HCT116 (cell line): ENCODE data around the gene ACKR3. TPM values are rescaled to one million over a fixed set of nuclear protein-coding genes. Genes with fewer than 3 reads are reported as not detected.

Source experiments
- ATAC-seq: fragments of 200-7000 bp; cut with Tn5 transposase; 2 replicates; pipeline ENCODE4 v1.9.1; 2020; ENCODE audit warnings: mild to moderate bottlenecking, moderate library complexity
- BruUV-seq: library from RNA; stranded (reverse); fragments of 400-500 nt; replicated peaks from 2 replicates; lab custom pipeline; 2021; lab: Mats Ljungman, UMichigan
- CTCF ChIA-PET: fragments of 300-600 bp; sonication (Branson Sonifier 250); formaldehyde crosslinking; loops from one replicate; lab custom pipeline; 2021; ENCODE audit warnings: antibody characterized with exemption; lab: Charles Lee
- POLR2A ChIA-PET: fragments of 300-600, 350-600 bp; sonication (Branson Sonifier 250); formaldehyde crosslinking; loops from one replicate; lab custom pipeline; 2021; ENCODE audit warnings: antibody characterized with exemption; lab: Charles Lee
- RAD21 ChIA-PET, 2 experiments: fragments of 300-600 bp; sonication (Branson Sonifier 250); formaldehyde crosslinking; loops; one replicate each; lab custom pipeline; 2023; ENCODE audit warnings: low total read pairs in 2 of 2; ENCODE audit not compliant: uncharacterized antibody in 2 of 2, unreplicated experiment in 2 of 2, low non-redundant PET in 1 of 2; lab: Charles Lee
- DNase-seq: peaks from one replicate; pipeline ENCODE4 v3.0.0-alpha.2; 2010; ENCODE audit warnings: low read depth, low spot score
- H2AFZ ChIP-seq: fragments of 200-600 bp; shearing (Covaris generic), sonication (generic); 2 replicates; pipeline ENCODE4 v1.6.1; 2017; ENCODE audit warnings: low read depth, mixed run types, mixed read lengths, antibody characterized with exemption, low read length; ENCODE audit not compliant: poor library complexity, severe bottlenecking
- H3K27ac ChIP-seq: 2 replicates; pipeline ENCODE4 v1.5.1; 2012; ENCODE audit warnings: low read depth, low read length
- H3K27me3 ChIP-seq: fragments of 200-600 bp; sonication (generic); 2 replicates; pipeline ENCODE4 v1.6.1; 2016; ENCODE audit warnings: mixed run types, low read length, mixed read lengths; ENCODE audit not compliant: insufficient read depth
- H3K36me3 ChIP-seq, 2 experiments: fragments of 200-500 bp in 1 of 2; fragments of 200-600 bp in 1 of 2; sonication (Bioruptor generic) in 1 of 2; sonication (generic) in 1 of 2; 2 replicates each; pipeline versions ENCODE4 v1.5.1 to v1.6.1; 2014 to 2016; ENCODE audit warnings: low read length in 2 of 2, inconsistent platforms in 1 of 2, mixed read lengths in 1 of 2, mixed run types in 1 of 2; ENCODE audit not compliant: insufficient read depth in 2 of 2, control insufficient read depth in 1 of 2
- H3K4me1 ChIP-seq, 2 experiments: fragments of 200-600 bp in 1 of 2; sonication (generic) in 1 of 2; 2 replicates each; pipeline versions ENCODE4 v1.5.1 to v1.6.1; 2012 to 2017; ENCODE audit warnings: low read length in 2 of 2, inconsistent platforms in 1 of 2, mild to moderate bottlenecking in 1 of 2, mixed read lengths in 1 of 2, mixed run types in 1 of 2, moderate library complexity in 1 of 2; ENCODE audit not compliant: insufficient read depth in 2 of 2, control insufficient read depth in 1 of 2
- H3K4me2 ChIP-seq: fragments of 200-600 bp; sonication (generic); 2 replicates; pipeline ENCODE4 v1.6.1; 2017; ENCODE audit warnings: mixed run types, low read length, mixed read lengths
- H3K4me3 ChIP-seq, 2 experiments: fragments of 200-600 bp in 1 of 2; sonication (generic) in 1 of 2; replicated peaks in 1 of 2; 2 replicates each; pipeline ENCODE4 v1.5.1; 2011 to 2016; ENCODE audit warnings: low read length in 2 of 2, control low read depth in 1 of 2, low read depth in 1 of 2, mild to moderate bottlenecking in 1 of 2, mixed read lengths in 1 of 2, mixed run types in 1 of 2
- H3K79me2 ChIP-seq: fragments of 200-600 bp; sonication (generic); 2 replicates; pipeline ENCODE4 v1.6.1; 2017; ENCODE audit warnings: mild to moderate bottlenecking, mixed run types, low read length, moderate library complexity, mixed read lengths; ENCODE audit not compliant: insufficient read depth
- H3K9ac ChIP-seq: fragments of 200-600 bp; sonication (generic); 2 replicates; pipeline ENCODE4 v1.6.1; 2016; ENCODE audit warnings: low read length, mixed read lengths
- H3K9me2 ChIP-seq: fragments of 200-600 bp; sonication (generic), shearing (Covaris generic); 2 replicates; pipeline ENCODE4 v1.6.1; 2017; ENCODE audit warnings: mixed run types, mild to moderate bottlenecking, moderate library complexity; ENCODE audit not compliant: insufficient read depth
- H3K9me3 ChIP-seq, 2 experiments: fragments of 200-500 bp in 1 of 2; fragments of 200-600 bp in 1 of 2; sonication (Bioruptor generic) in 1 of 2; sonication (generic) in 1 of 2; 2 replicates each; pipeline ENCODE4 v1.6.1; 2014 to 2017; ENCODE audit warnings: low read length in 2 of 2, mixed read lengths in 2 of 2, inconsistent platforms in 1 of 2, low read depth in 1 of 2, mild to moderate bottlenecking in 1 of 2, mixed run types in 1 of 2, moderate library complexity in 1 of 2; ENCODE audit not compliant: control insufficient read depth in 1 of 2, insufficient read depth in 1 of 2
- H4K20me1 ChIP-seq: fragments of 200-600 bp; sonication (generic), shearing (Covaris generic); 2 replicates; pipeline ENCODE4 v1.6.1; 2017; ENCODE audit warnings: mixed run types, mild to moderate bottlenecking, moderate library complexity; ENCODE audit not compliant: insufficient read depth
- CBX3 ChIP-seq: IDR thresholded peaks from 2 replicates; pipeline ENCODE4 v1.6.1; 2012; ENCODE audit warnings: low read depth
- CEBPB ChIP-seq: IDR thresholded peaks from 2 replicates; pipeline ENCODE4 v1.6.1; 2012; ENCODE audit warnings: low read depth
- EGR1 ChIP-seq: IDR thresholded peaks from 2 replicates; pipeline ENCODE4 v1.6.1; 2012; ENCODE audit warnings: low read depth
- ELF1 ChIP-seq: IDR thresholded peaks from 2 replicates; pipeline ENCODE4 v1.6.1; 2012; ENCODE audit warnings: low read depth, borderline replicate concordance
- EZH2 ChIP-seq: fragments of 200-600 bp; sonication (generic); IDR thresholded peaks from 2 replicates; pipeline ENCODE4 v1.6.1; 2017; ENCODE audit warnings: antibody characterized with exemption, mixed run types
- EZH2phosphoT487 ChIP-seq: fragments of 200-600 bp; IDR thresholded peaks from 2 replicates; pipeline ENCODE4 v1.6.1; 2018; ENCODE audit warnings: antibody characterized with exemption, borderline replicate concordance
- FOSL1 ChIP-seq: IDR thresholded peaks from 2 replicates; pipeline ENCODE4 v1.6.1; 2012; ENCODE audit warnings: low read depth
- POLR2AphosphoS5 ChIP-seq: IDR thresholded peaks from 2 replicates; pipeline ENCODE4 v1.6.1; 2011; ENCODE audit warnings: mild to moderate bottlenecking, low read depth, low read length, moderate library complexity
- RAD21 ChIP-seq: IDR thresholded peaks from 2 replicates; pipeline ENCODE4 v1.6.1; 2012; ENCODE audit warnings: low read depth, mild to moderate bottlenecking
- SIN3A ChIP-seq: IDR thresholded peaks from 2 replicates; pipeline ENCODE4 v1.6.1; 2012; ENCODE audit warnings: low read depth
- SRF ChIP-seq: IDR thresholded peaks from 2 replicates; pipeline ENCODE4 v1.6.1; 2012; ENCODE audit warnings: low read depth
- TCF7L2 ChIP-seq: IDR thresholded peaks from 2 replicates; pipeline ENCODE4 v1.7.0; 2011; ENCODE audit warnings: borderline replicate concordance, inconsistent platforms; ENCODE audit not compliant: insufficient read depth, insufficient read length; ENCODE audit errors: extremely low read depth
- ZBTB33 ChIP-seq: IDR thresholded peaks from 2 replicates; pipeline ENCODE4 v1.6.1; 2011; ENCODE audit warnings: mild to moderate bottlenecking, low read length, moderate library complexity; ENCODE audit not compliant: insufficient replicate concordance; ENCODE audit errors: extremely low read depth
- ZFX ChIP-seq: fragments of 450-650 bp; IDR thresholded peaks from 2 replicates; pipeline ENCODE4 v1.6.1; 2017
- ZNF274 ChIP-seq: fragments of 200-500 bp; sonication (Bioruptor generic); IDR thresholded peaks from 2 replicates; pipeline ENCODE4 v1.6.1; 2014; ENCODE audit warnings: mild to moderate bottlenecking, low read depth, low read length, inconsistent platforms
- intact Hi-C: fragments of 100-400 bp; cut with micrococcal nuclease; formaldehyde crosslinking; loops from 2 replicates; pipeline ENCODE4 v1.10.0; 2022
- total RNA-seq: library from RNA; stranded (reverse); gene quantifications from one replicate; pipeline ENCODE4 v1.2.1, GENCODE V29; 2021; ENCODE audit not compliant: unreplicated experiment
- TF ChIP-seq, protein P1 (sequence below), 3 experiments: fragments of 200-600 bp in 1 of 3; sonication (generic) in 1 of 3; IDR thresholded peaks in 2 of 3; conservative IDR thresholded peaks in 1 of 3; 2 replicates each; pipeline ENCODE4 v1.5.1; 2012 to 2017; ENCODE audit warnings: low read depth in 2 of 3, low read length in 2 of 3, antibody characterized with exemption in 1 of 3, borderline replicate concordance in 1 of 3, control low read depth in 1 of 3, mild to moderate bottlenecking in 1 of 3, mixed read lengths in 1 of 3, mixed run types in 1 of 3, moderate library complexity in 1 of 3; ENCODE audit not compliant: insufficient read depth in 1 of 3
- TF ChIP-seq, protein P2 (sequence below): IDR thresholded peaks from 2 replicates; pipeline ENCODE4 v1.6.1; 2012; ENCODE audit warnings: low read depth

The ACKR3 gene
- total RNA-seq, 1 experiment from 2014 or later: 0.20 TPM

DNA sequence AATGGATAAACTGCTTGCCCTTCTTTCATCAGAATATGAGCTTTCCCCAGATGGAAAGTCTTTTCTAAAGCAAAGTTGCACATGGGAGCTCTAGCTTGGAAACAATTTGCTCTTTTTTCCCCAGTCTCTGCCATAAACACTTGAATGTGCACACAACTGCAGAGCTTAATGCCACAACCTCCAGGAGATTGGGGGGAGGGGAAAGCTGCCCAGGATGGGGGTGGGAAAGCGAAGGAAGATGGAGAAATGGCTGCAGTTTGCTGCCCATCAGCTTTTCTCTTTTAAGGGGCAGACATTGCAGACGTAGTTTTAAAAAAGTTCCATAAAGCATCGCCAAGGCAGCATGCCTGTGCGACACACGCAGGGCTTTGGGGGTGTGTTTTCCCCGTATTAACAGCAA lies 1.5 kb downstream of the ACKR3 start:
- ChIA-PET RAD21 (no interaction called here), POLR2A (no interaction called here), CTCF (interaction anchor here (1.8 kb wide), 1 partner anchor 9 kb away, joined by 8 read pairs; no protein-coding TSS in a partner anchor)
- no peak overlapping the region for H3K27ac ChIP-seq
- TF ChIP-seq ZFX (no peak), POLR2AphosphoS5 (no peak), CBX3 (no peak), ZNF274 (no peak), ZBTB33 (no peak), TCF7L2 (no peak), EGR1 (no peak), SRF (no peak), CEBPB (no peak), EZH2 (no peak), SIN3A (no peak), RAD21 (no peak), FOSL1 (no peak), EZH2phosphoT487 (no peak), ELF1 (no peak)
- TF ChIP-seq, protein P1, sequence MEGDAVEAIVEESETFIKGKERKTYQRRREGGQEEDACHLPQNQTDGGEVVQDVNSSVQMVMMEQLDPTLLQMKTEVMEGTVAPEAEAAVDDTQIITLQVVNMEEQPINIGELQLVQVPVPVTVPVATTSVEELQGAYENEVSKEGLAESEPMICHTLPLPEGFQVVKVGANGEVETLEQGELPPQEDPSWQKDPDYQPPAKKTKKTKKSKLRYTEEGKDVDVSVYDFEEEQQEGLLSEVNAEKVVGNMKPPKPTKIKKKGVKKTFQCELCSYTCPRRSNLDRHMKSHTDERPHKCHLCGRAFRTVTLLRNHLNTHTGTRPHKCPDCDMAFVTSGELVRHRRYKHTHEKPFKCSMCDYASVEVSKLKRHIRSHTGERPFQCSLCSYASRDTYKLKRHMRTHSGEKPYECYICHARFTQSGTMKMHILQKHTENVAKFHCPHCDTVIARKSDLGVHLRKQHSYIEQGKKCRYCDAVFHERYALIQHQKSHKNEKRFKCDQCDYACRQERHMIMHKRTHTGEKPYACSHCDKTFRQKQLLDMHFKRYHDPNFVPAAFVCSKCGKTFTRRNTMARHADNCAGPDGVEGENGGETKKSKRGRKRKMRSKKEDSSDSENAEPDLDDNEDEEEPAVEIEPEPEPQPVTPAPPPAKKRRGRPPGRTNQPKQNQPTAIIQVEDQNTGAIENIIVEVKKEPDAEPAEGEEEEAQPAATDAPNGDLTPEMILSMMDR (IDR thresholded peaks at IDR 0.05 in 2 of 3, conservative IDR thresholded peaks at IDR 0.05 in 1 of 3; ENCODE audit: borderline replicate concordance in 1 of 3, insufficient read depth in 1 of 3, low read depth in 2 of 3, low read length in 2 of 3): no peak
- TF ChIP-seq, protein P2, sequence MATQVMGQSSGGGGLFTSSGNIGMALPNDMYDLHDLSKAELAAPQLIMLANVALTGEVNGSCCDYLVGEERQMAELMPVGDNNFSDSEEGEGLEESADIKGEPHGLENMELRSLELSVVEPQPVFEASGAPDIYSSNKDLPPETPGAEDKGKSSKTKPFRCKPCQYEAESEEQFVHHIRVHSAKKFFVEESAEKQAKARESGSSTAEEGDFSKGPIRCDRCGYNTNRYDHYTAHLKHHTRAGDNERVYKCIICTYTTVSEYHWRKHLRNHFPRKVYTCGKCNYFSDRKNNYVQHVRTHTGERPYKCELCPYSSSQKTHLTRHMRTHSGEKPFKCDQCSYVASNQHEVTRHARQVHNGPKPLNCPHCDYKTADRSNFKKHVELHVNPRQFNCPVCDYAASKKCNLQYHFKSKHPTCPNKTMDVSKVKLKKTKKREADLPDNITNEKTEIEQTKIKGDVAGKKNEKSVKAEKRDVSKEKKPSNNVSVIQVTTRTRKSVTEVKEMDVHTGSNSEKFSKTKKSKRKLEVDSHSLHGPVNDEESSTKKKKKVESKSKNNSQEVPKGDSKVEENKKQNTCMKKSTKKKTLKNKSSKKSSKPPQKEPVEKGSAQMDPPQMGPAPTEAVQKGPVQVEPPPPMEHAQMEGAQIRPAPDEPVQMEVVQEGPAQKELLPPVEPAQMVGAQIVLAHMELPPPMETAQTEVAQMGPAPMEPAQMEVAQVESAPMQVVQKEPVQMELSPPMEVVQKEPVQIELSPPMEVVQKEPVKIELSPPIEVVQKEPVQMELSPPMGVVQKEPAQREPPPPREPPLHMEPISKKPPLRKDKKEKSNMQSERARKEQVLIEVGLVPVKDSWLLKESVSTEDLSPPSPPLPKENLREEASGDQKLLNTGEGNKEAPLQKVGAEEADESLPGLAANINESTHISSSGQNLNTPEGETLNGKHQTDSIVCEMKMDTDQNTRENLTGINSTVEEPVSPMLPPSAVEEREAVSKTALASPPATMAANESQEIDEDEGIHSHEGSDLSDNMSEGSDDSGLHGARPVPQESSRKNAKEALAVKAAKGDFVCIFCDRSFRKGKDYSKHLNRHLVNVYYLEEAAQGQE: no peak
- no peak overlapping the region for H3K4me3 ChIP-seq
- intact Hi-C loops: no loop called here
- no peak overlapping the region for H2AFZ ChIP-seq
- DNase-seq (no peak), ATAC-seq (no peak)
- H3K4me1 ChIP-seq: 0 out of 4 replicates have a peak, but pooled peaks cover 0 to 2% of the 10 kb centered on the region in 2 experiments
- H3K9me2 ChIP-seq: no peaks in the 10 kb centered on the region
- no peaks in the 10 kb centered on the region for H3K9me3 ChIP-seq
- no peaks in the 10 kb centered on the region for H3K36me3 ChIP-seq
- BruUV-seq: no TSS peak
- no peak overlapping the region for H3K4me2 ChIP-seq
- peaks cover 43% of the 10 kb centered on the region for H3K27me3 ChIP-seq
- no peaks in the 10 kb centered on the region for H4K20me1 ChIP-seq
- no peak overlapping the region for H3K9ac ChIP-seq
- H3K79me2 ChIP-seq: no peaks in the 10 kb centered on the region
